Lung (tissue), 4 donors: ENCODE results near the gene PCSK9. TPM values are rescaled to one million over a fixed set of nuclear protein-coding genes. Genes with fewer than 3 reads are reported as not detected.

Experiments
- polyA plus RNA-seq, 2 donors: library from polyadenylated mRNA; stranded (reverse); fragments of 200-250 nt; gene quantifications; one replicate each; pipeline ENCODE4 v1.2.1, GENCODE V29; 2013
- total RNA-seq, 2 donors: library from RNA; depleted of rRNA in 1 of 2; stranded (reverse); fragments of >200 nt in 1 of 2; gene quantifications; one replicate each; pipeline ENCODE4 v1.2.1, GENCODE V29; 2014 to 2021
- donor health status: Bipolar disorder and iron deficiency.
- donor health status: healthy.
- donor health status: DM: yes; HTN: yes; CAD: no.

PCSK9 gene
- total and polyA plus RNA-seq, 4 donors, result 13.0 to 47.2 (median 21.0) TPM

Other genes with a start within 250 kb of the PCSK9 start
- 1 to 10 TPM; 3.4 to 6.6 TPM for gene TTC22, start 238.2 kb upstream of the PCSK9 start, total RNA-seq
- gene TTC22, start 238.2 kb upstream of the PCSK9 start, polyA plus RNA-seq, result 1 to 10 TPM; 2.9 to 3.7 TPM
- 100 to 1,000 TPM; 433 to 735 TPM for gene DHCR24, start 152.4 kb upstream of the PCSK9 start, total RNA-seq
- 100 to 1,000 TPM; 269 to 439 TPM for gene DHCR24, start 152.4 kb upstream of the PCSK9 start, polyA plus RNA-seq
- gene TMEM61, start 58.9 kb upstream of the PCSK9 start, total RNA-seq, result 1 to 10 TPM; 1.1 to 2.1 TPM
- gene TMEM61, start 58.9 kb upstream of the PCSK9 start, polyA plus RNA-seq, result 1 to 10 TPM in 1 of 2 donors, under 1 TPM in 1; 0.91 to 1.6 TPM
- gene BSND, start 40.6 kb upstream of the PCSK9 start, total RNA-seq, result not detected
- under 1 TPM in 1 of 2 donors, not detected in 1; 0.02 TPM for gene BSND, start 40.6 kb upstream of the PCSK9 start, polyA plus RNA-seq
- gene USP24, start 175.8 kb downstream of the PCSK9 start, total RNA-seq, result 10 to 100 TPM; 36.7 to 77.8 TPM
- 10 to 100 TPM in 1 of 2 donors, 1 to 10 TPM in 1; 7.8 to 10.6 TPM for gene USP24, start 175.8 kb downstream of the PCSK9 start, polyA plus RNA-seq